ENCODE data around the gene DACT1.

Gene DACT1

DNA sequence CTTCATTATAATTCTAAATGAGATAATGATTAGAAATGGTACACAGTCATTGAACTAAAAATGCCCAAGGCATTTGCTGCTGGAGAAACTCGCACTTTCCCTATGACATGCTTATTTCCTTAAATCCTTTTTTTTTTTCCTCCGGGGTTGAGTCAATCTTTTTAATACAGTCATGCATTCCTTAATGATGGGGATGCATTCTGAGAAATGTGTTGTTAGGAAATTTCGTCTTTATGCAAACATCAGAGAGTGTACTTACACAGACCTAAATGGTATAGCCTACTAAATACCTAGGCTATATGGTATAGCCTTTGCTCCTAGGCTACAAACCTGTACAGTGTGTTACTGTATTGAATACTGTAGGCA, 29.8 kb upstream of the DACT1 start:
- Histone ChIP-seq H3K79me2 (ENCODE audit: insufficient read depth, low read length) (no peaks in the 10 kb centered on the region), H3K27me3 (ENCODE audit: insufficient read depth, low read length) (no peaks in the 10 kb centered on the region), H3K9me3 (ENCODE audit: low read length) (no peaks in the 10 kb centered on the region), H3K9me2 (ENCODE audit: low read depth, low read length) (no peaks in the 10 kb centered on the region), H3K4me3 (ENCODE audit: low read depth, low read length, poor library complexity, severe bottlenecking) (no peak overlapping the region), H4K20me1 (ENCODE audit: insufficient read depth, low read length) (no peaks in the 10 kb centered on the region), H3K27ac (ENCODE audit: low read depth, low read length, poor library complexity, severe bottlenecking) (no peak overlapping the region), H3K36me3 (ENCODE audit: insufficient read depth, low read length) (no peaks in the 10 kb centered on the region), H3K4me1 (ENCODE audit: insufficient read depth, low read length, severe bottlenecking) (no peaks in the 10 kb centered on the region), H2AFZ (ENCODE audit: low read length) (no peak overlapping the region), H3F3A (ENCODE audit: insufficient read depth, low read length) (no peaks in the 10 kb centered on the region), H3K9ac (ENCODE audit: low read length) (no peak overlapping the region), H3K4me2 (ENCODE audit: low read length) (no peak overlapping the region)
- TF ChIP-seq, protein P1, sequence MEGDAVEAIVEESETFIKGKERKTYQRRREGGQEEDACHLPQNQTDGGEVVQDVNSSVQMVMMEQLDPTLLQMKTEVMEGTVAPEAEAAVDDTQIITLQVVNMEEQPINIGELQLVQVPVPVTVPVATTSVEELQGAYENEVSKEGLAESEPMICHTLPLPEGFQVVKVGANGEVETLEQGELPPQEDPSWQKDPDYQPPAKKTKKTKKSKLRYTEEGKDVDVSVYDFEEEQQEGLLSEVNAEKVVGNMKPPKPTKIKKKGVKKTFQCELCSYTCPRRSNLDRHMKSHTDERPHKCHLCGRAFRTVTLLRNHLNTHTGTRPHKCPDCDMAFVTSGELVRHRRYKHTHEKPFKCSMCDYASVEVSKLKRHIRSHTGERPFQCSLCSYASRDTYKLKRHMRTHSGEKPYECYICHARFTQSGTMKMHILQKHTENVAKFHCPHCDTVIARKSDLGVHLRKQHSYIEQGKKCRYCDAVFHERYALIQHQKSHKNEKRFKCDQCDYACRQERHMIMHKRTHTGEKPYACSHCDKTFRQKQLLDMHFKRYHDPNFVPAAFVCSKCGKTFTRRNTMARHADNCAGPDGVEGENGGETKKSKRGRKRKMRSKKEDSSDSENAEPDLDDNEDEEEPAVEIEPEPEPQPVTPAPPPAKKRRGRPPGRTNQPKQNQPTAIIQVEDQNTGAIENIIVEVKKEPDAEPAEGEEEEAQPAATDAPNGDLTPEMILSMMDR (IDR thresholded peaks at IDR 0.05; ENCODE audit: low read length), result no peak
- no peak for TF ChIP-seq EZH2 (IDR thresholded peaks at IDR 0.05; ENCODE audit: borderline replicate concordance, low read length)

DNA sequence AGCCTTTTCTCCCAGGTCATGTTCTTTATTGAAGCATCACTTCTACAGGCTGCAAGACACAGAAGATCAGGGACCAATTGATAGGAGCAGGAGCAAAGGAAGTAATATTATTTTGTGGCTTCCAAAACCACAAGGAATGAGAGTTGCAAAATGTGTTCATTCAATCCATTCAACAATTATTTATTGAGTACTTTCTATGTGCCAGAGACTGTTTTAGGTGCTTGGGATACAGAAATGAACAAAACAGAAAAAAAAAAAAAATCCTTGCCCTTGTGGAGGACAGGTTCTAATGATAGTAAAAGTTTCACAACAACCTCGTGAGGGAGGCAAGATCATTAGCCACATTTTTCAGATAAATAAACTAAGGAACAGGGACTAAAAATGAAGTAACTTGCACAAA, 20.1 kb upstream of the DACT1 start:
- no peak overlapping the region for H3K4me3 ChIP-seq (ENCODE audit: low read depth, low read length, poor library complexity, severe bottlenecking)
- no peak for TF ChIP-seq EZH2 (IDR thresholded peaks at IDR 0.05; ENCODE audit: borderline replicate concordance, low read length)
- TF ChIP-seq, protein P1 (IDR thresholded peaks at IDR 0.05; ENCODE audit: low read length), result no peak
- no peak overlapping the region for H3K9ac ChIP-seq (ENCODE audit: low read length)
- H4K20me1 ChIP-seq (ENCODE audit: insufficient read depth, low read length), result no peaks in the 10 kb centered on the region
- H3K79me2 ChIP-seq (ENCODE audit: insufficient read depth, low read length), result no peaks in the 10 kb centered on the region
- no peak overlapping the region for H3K27ac ChIP-seq (ENCODE audit: low read depth, low read length, poor library complexity, severe bottlenecking)
- no peaks in the 10 kb centered on the region for H3K9me3 ChIP-seq (ENCODE audit: low read length)
- H3F3A ChIP-seq (ENCODE audit: insufficient read depth, low read length), result no peaks in the 10 kb centered on the region
- H3K36me3 ChIP-seq (ENCODE audit: insufficient read depth, low read length), result no peaks in the 10 kb centered on the region
- no peaks in the 10 kb centered on the region for H3K9me2 ChIP-seq (ENCODE audit: low read depth, low read length)
- no peaks in the 10 kb centered on the region for H3K4me1 ChIP-seq (ENCODE audit: insufficient read depth, low read length, severe bottlenecking)
- H2AFZ ChIP-seq (ENCODE audit: low read length), result no peak overlapping the region
- H3K27me3 ChIP-seq (ENCODE audit: insufficient read depth, low read length), result no peaks in the 10 kb centered on the region
- H3K4me2 ChIP-seq (ENCODE audit: low read length), result no peak overlapping the region

DNA sequence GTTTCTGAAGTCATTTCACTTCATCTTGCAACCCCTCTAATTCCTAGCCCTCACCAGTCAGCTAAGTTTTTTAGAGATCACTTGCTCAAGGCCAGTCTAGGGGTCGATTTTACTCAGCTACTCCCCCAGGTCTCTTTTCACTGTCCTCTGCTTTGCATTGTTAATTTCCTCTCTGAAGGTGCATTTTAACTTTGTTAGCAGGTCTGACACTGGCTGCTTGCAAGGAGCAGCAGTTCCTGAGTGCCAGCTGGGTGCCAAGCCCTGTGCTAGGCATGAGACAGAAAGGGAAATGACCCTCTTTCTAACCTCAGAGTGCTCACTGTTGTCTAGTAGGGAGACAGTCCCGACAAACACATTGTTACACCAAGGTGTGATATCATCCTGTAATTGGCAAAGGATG, 17.8 kb upstream of the DACT1 start:
- Histone ChIP-seq H4K20me1 (ENCODE audit: insufficient read depth, low read length) (no peaks in the 10 kb centered on the region), H3K4me2 (ENCODE audit: low read length) (no peak overlapping the region), H3K4me3 (ENCODE audit: low read depth, low read length, poor library complexity, severe bottlenecking) (no peak overlapping the region), H2AFZ (ENCODE audit: low read length) (no peak overlapping the region), H3K27ac (ENCODE audit: low read depth, low read length, poor library complexity, severe bottlenecking) (no peak overlapping the region), H3K9ac (ENCODE audit: low read length) (no peak overlapping the region), H3F3A (ENCODE audit: insufficient read depth, low read length) (no peaks in the 10 kb centered on the region), H3K9me2 (ENCODE audit: low read depth, low read length) (no peaks in the 10 kb centered on the region), H3K4me1 (ENCODE audit: insufficient read depth, low read length, severe bottlenecking) (no peaks in the 10 kb centered on the region), H3K9me3 (ENCODE audit: low read length) (no peaks in the 10 kb centered on the region), H3K36me3 (ENCODE audit: insufficient read depth, low read length) (no peaks in the 10 kb centered on the region), H3K79me2 (ENCODE audit: insufficient read depth, low read length) (no peaks in the 10 kb centered on the region), H3K27me3 (ENCODE audit: insufficient read depth, low read length) (no peaks in the 10 kb centered on the region)
- no peak for TF ChIP-seq EZH2 (IDR thresholded peaks at IDR 0.05; ENCODE audit: borderline replicate concordance, low read length)
- TF ChIP-seq, protein P1 (IDR thresholded peaks at IDR 0.05; ENCODE audit: low read length), result no peak
